ENCODE results near the gene THSD7A.

GRCh38 chr7:11650030-11650429, 182.0 kb downstream of the THSD7A start:
- TF ChIP-seq CTCF (IDR thresholded peaks at IDR 0.05) (no peak), POLR2A (IDR thresholded peaks at IDR 0.05) (no peak)

Measured in lower leg skin (tissue), 3 donors.